DOHH2 (cell line): ENCODE data around the gene HIVEP3.
A peak's percentile ranks its signal among the peaks of the same experiment; 100 is the strongest.

Experiments
- H3F3A ChIP-seq: fragments of 200-600 bp; sonication (generic), shearing (Covaris generic); 2 replicates; pipeline ENCODE4 v1.6.0; 2016; ENCODE audit warnings: antibody characterized with exemption, mild to moderate bottlenecking; ENCODE audit not compliant: control insufficient read depth, insufficient read depth
- H3K27ac ChIP-seq: fragments of 200-600 bp; sonication (generic); 2 replicates; pipeline ENCODE4 v1.5.1; 2014; ENCODE audit warnings: low read depth, mild to moderate bottlenecking, low read length, moderate library complexity
- H3K27me3 ChIP-seq: fragments of 200-600 bp; sonication (generic); 2 replicates; pipeline ENCODE4 v1.6.1; 2014; ENCODE audit warnings: mild to moderate bottlenecking, low read length, mixed read lengths; ENCODE audit not compliant: control insufficient read depth
- H3K36me3 ChIP-seq: fragments of 200-600 bp; sonication (generic); 2 replicates; pipeline ENCODE4 v1.6.1; 2014; ENCODE audit warnings: mild to moderate bottlenecking, low read length, moderate library complexity, mixed read lengths; ENCODE audit not compliant: control insufficient read depth
- H3K4me1 ChIP-seq: fragments of 200-600 bp; sonication (generic); 2 replicates; pipeline ENCODE4 v1.6.1; 2014; ENCODE audit warnings: mild to moderate bottlenecking, low read length, mixed read lengths; ENCODE audit not compliant: control insufficient read depth
- H3K4me2 ChIP-seq: fragments of 200-600 bp; sonication (generic); 2 replicates; pipeline ENCODE4 v1.6.0; 2014; ENCODE audit warnings: mild to moderate bottlenecking, low read length, moderate library complexity
- H3K4me3 ChIP-seq: fragments of 200-600 bp; sonication (generic); 2 replicates; pipeline ENCODE4 v1.5.1; 2014; ENCODE audit warnings: mild to moderate bottlenecking, low read length, mixed read lengths
- H3K79me2 ChIP-seq: fragments of 200-600 bp; sonication (generic); 2 replicates; pipeline ENCODE4 v1.6.1; 2014; ENCODE audit warnings: mild to moderate bottlenecking, low read length, mixed read lengths; ENCODE audit not compliant: control insufficient read depth
- H3K9me2 ChIP-seq: fragments of 200-600 bp; sonication (generic); replicated peaks from 2 replicates; pipeline ENCODE4 v1.6.1; 2014; ENCODE audit warnings: mild to moderate bottlenecking, low read length, mixed read lengths; ENCODE audit not compliant: control insufficient read depth
- H3K9me3 ChIP-seq: fragments of 200-600 bp; sonication (generic); 2 replicates; pipeline ENCODE4 v1.6.1; 2014; ENCODE audit warnings: antibody characterized with exemption, low read length, mixed read lengths; ENCODE audit not compliant: control insufficient read depth, insufficient read depth
- H4K20me1 ChIP-seq: fragments of 200-600 bp; sonication (generic); 2 replicates; pipeline ENCODE4 v1.6.0; 2014; ENCODE audit warnings: low read depth, mild to moderate bottlenecking, antibody characterized with exemption, low read length, moderate library complexity; ENCODE audit not compliant: control insufficient read depth, insufficient read depth
- EZH2phosphoT487 ChIP-seq: fragments of 200-600 bp; sonication (generic); IDR thresholded peaks from 2 replicates; pipeline ENCODE4 v1.6.1; 2017; ENCODE audit warnings: borderline replicate concordance, mild to moderate bottlenecking, antibody characterized with exemption, low read length, moderate library complexity, mixed read lengths
- TF ChIP-seq, protein P1 (sequence below): fragments of 200-600 bp; sonication (generic); IDR thresholded peaks from one replicate; pipeline ENCODE4 v1.5.1; 2014; ENCODE audit warnings: antibody characterized with exemption, mild to moderate bottlenecking, low read depth, low read length; ENCODE audit not compliant: poor library complexity, severe bottlenecking

Gene HIVEP3

DNA sequence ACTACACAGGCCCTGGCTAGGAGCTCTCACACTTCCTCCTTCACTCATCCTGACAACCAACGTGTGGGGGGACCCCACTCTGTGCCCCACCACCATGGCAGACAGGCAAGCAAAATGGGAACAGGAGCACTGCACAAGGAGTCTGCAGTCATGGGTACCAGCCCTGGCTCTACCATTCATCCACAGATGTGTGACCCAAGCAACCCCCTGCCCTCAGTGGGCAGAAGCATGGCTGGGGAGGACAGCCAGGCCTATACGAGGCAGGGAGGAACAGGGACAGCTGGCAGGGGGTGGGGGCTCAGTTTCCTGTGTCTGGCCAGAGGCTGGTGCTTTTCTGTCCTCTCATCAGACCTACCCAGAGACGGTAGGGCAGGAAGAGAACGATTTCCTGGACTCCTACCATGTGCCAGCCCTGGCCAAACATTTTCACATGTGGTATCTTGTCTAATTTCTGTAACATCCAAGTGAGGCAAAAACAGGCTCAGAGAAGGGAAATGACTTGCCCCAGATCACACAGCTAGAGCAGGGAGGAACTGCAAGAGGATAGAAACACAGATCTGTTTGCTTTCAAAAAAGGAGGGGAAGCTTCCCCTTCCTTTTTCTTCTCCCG, 178.0 kb downstream of the HIVEP3 start:
- H3K36me3 ChIP-seq, result no peaks in the 10 kb centered on the region
- peaks cover 24% of the 10 kb centered on the region for H3K4me1 ChIP-seq
- no peak for TF ChIP-seq EZH2phosphoT487
- TF ChIP-seq, protein P1, sequence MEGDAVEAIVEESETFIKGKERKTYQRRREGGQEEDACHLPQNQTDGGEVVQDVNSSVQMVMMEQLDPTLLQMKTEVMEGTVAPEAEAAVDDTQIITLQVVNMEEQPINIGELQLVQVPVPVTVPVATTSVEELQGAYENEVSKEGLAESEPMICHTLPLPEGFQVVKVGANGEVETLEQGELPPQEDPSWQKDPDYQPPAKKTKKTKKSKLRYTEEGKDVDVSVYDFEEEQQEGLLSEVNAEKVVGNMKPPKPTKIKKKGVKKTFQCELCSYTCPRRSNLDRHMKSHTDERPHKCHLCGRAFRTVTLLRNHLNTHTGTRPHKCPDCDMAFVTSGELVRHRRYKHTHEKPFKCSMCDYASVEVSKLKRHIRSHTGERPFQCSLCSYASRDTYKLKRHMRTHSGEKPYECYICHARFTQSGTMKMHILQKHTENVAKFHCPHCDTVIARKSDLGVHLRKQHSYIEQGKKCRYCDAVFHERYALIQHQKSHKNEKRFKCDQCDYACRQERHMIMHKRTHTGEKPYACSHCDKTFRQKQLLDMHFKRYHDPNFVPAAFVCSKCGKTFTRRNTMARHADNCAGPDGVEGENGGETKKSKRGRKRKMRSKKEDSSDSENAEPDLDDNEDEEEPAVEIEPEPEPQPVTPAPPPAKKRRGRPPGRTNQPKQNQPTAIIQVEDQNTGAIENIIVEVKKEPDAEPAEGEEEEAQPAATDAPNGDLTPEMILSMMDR, result no peak
- H3K79me2 ChIP-seq, result no peaks in the 10 kb centered on the region
- H3K9me3 ChIP-seq, result no peaks in the 10 kb centered on the region
- H3F3A ChIP-seq, result no peaks in the 10 kb centered on the region
- 0 out of 2 replicates have a peak overlapping the region, but pooled peaks have one; percentile 15 for H3K27ac ChIP-seq
- no peak overlapping the region for H3K4me3 ChIP-seq
- peak overlapping the region; percentile 19; the same call in 1 of the 2 replicates for H3K4me2 ChIP-seq
- no peaks in the 10 kb centered on the region for H4K20me1 ChIP-seq
- H3K9me2 ChIP-seq, result no peaks in the 10 kb centered on the region
- H3K27me3 ChIP-seq, result peaks cover 19% of the 10 kb centered on the region

DNA sequence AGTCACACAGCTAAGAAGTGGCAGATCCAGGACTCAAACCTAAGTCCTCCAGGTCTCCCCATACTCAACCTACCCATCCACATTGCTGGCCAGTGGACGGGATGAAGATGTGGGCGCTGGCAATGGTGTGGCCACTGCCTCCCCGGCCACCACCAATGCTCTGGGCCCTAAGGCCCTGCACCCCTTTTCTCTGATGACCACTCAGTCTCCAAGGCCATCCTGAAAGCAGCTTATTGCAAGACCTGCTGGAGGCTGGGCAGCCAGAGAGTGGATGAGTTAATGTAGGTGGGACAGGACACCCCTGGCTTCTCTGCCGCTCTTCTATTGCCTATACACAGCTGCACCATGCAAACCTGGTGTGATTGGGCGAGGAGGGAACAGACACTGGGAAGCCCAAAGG, 178.7 kb downstream of the HIVEP3 start:
- H3K27me3 ChIP-seq, result peaks cover 19% of the 10 kb centered on the region
- H3K4me1 ChIP-seq, result peaks cover 24% of the 10 kb centered on the region
- TF ChIP-seq, protein P1, result no peak
- no peak for TF ChIP-seq EZH2phosphoT487
- no peak overlapping the region for H3K27ac ChIP-seq
- H3K9me3 ChIP-seq, result no peaks in the 10 kb centered on the region
- H4K20me1 ChIP-seq, result no peaks in the 10 kb centered on the region
- no peaks in the 10 kb centered on the region for H3K36me3 ChIP-seq
- H3K4me2 ChIP-seq, result no peak overlapping the region
- no peak overlapping the region for H3K4me3 ChIP-seq
- no peaks in the 10 kb centered on the region for H3K9me2 ChIP-seq
- H3F3A ChIP-seq, result no peaks in the 10 kb centered on the region
- H3K79me2 ChIP-seq, result no peaks in the 10 kb centered on the region

DNA sequence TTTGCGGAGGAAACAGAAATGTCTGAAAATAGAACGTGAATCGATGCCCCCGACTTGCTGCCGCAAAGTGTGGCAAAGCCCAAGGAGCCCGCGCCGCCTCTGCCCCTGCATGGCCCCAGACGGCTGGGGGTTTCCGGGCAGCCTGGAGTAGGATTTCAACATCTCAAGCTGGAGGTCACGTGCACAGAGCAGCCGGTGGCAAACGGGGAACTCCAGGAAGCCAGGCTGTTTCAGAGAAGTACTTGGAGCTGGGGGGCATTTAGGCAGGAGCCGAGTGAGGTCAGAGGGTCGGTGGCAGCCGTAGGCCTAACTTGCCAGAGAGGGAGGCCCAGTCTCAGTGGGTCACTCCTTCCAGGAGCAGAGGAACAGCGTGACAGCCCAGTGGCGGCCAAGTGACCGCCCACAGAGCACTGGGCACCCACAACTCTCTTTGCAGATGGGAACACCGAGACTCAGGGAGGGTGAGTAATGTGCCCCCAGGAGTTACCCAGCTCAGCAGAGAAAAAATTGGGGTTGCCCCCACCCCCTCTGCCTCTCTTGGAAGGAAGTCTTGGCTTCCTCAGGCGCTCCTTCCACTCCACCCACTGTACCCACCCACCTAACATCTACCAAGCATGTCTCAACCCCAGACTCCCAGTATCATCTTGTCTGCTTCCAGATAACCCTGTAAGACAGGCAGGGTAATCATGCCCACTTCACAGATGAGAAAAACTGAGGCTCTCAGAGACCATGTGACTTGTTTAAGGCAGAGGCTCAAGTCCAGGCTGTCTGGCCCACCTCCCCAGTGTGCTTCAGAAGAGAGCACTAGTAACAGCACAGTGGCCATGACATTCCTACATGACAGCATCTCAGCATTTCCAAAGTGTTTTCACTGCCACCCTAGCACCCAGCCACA, 179.4 kb downstream of the HIVEP3 start:
- peaks cover 19% of the 10 kb centered on the region for H3K27me3 ChIP-seq
- no peaks in the 10 kb centered on the region for H3K36me3 ChIP-seq
- no peaks in the 10 kb centered on the region for H4K20me1 ChIP-seq
- no peak for TF ChIP-seq EZH2phosphoT487
- TF ChIP-seq, protein P1, result no peak
- peaks cover 24% of the 10 kb centered on the region for H3K4me1 ChIP-seq
- H3K9me3 ChIP-seq, result no peaks in the 10 kb centered on the region
- no peaks in the 10 kb centered on the region for H3F3A ChIP-seq
- H3K4me2 ChIP-seq, result 0 out of 2 replicates have a peak overlapping the region, but pooled peaks have one; percentile 15
- H3K9me2 ChIP-seq, result no peaks in the 10 kb centered on the region
- H3K27ac ChIP-seq, result no peak overlapping the region
- H3K4me3 ChIP-seq, result no peak overlapping the region
- no peaks in the 10 kb centered on the region for H3K79me2 ChIP-seq
